ENCODE measurements around the gene MOCOS.

GRCh38 chr18:36143391-36143790 lies 43.9 kb upstream of the MOCOS start:
- TF ChIP-seq POLR2AphosphoS5 (IDR thresholded peaks at IDR 0.05; ENCODE audit: low read depth, low read length) (no peak), ZNF274 (IDR thresholded peaks at IDR 0.05; ENCODE audit: borderline replicate concordance, extremely low read depth, low read length) (no peak), CTCF (IDR thresholded peaks at IDR 0.05; ENCODE audit: control extremely low read depth in 1 of 3, insufficient read depth in 1 of 3, low read depth in 1 of 3, low read length in 3 of 3) (no peak), MAX (IDR thresholded peaks at IDR 0.05) (no peak), BRCA1 (IDR thresholded peaks at IDR 0.05; ENCODE audit: low read depth, low read length) (no peak), CEBPB (IDR thresholded peaks at IDR 0.05; ENCODE audit: low read depth, low read length) (no peak), MAFK (IDR thresholded peaks at IDR 0.05; ENCODE audit: low read depth, low read length) (no peak), BACH1 (IDR thresholded peaks at IDR 0.05; ENCODE audit: low read length) (no peak), EZH2 (IDR thresholded peaks at IDR 0.05; ENCODE audit: low read depth, low read length, severe bottlenecking) (no peak), EP300 (IDR thresholded peaks at IDR 0.05; ENCODE audit: borderline replicate concordance in 1 of 2, low read depth in 2 of 2, low read length in 2 of 2) (no peak), RAD21 (IDR thresholded peaks at IDR 0.05 in 1 of 2, conservative IDR thresholded peaks at IDR 0.05 in 1 of 2; ENCODE audit: low read depth in 2 of 2, low read length in 2 of 2) (no peak), ATF3 (IDR thresholded peaks at IDR 0.05; ENCODE audit: insufficient read depth, low read depth, low read length) (no peak), POLR2A (IDR thresholded peaks at IDR 0.05; ENCODE audit: control extremely low read depth in 1 of 2, low read depth in 2 of 2, low read length in 2 of 2) (no peak), TAF1 (IDR thresholded peaks at IDR 0.05; ENCODE audit: low read depth, low read length) (no peak)

Measured in H1 (cell line).